H1 (cell line): ENCODE data around the gene ZNFX1. TPM values are rescaled to one million over a fixed set of nuclear protein-coding genes. Genes with fewer than 3 reads are reported as not detected.

Experiments used
- CTCF ChIA-PET: fragments of 300-600 bp; sonication (Branson Sonifier 250); formaldehyde crosslinking; loops from one replicate; lab custom pipeline; 2021; ENCODE audit not compliant: partially characterized antibody; lab: Charles Lee
- POLR2A ChIA-PET: fragments of 300-600 bp; sonication (Branson Sonifier 250); formaldehyde crosslinking; loops from one replicate; lab custom pipeline; 2021; ENCODE audit warnings: inconsistent platforms; ENCODE audit not compliant: partially characterized antibody; lab: Charles Lee
- DNase-seq, 2 experiments: peaks; one replicate each; pipeline versions ENCODE4 v3.0.0 to v3.0.0-alpha.2; 2010 to 2022; ENCODE audit warnings: low spot score in 2 of 2, low read depth in 1 of 2, mixed read lengths in 1 of 2
- FAIRE-seq: peaks from 2 replicates; lab custom pipeline; 2011; peaks lifted over from hg19 to GRCh38; lab: Jason Lieb, UNC
- H2AFZ ChIP-seq: 2 replicates; pipeline ENCODE4 v1.8.1; 2012; ENCODE audit warnings: low read length, inconsistent platforms
- H2AK5ac ChIP-seq: 2 replicates; pipeline ENCODE4 v1.6.1; 2013; ENCODE audit warnings: low read depth, low read length
- H2BK120ac ChIP-seq: replicated peaks from 2 replicates; pipeline ENCODE3; 2013; ENCODE audit warnings: low read depth, low read length, inconsistent platforms
- H2BK12ac ChIP-seq: 2 replicates; pipeline ENCODE4 v1.6.1; 2013; ENCODE audit warnings: low read depth, low read length
- H2BK15ac ChIP-seq: 2 replicates; pipeline ENCODE4 v1.6.1; 2013; ENCODE audit warnings: low read length
- H2BK20ac ChIP-seq: 2 replicates; pipeline ENCODE4 v1.6.1; 2013; ENCODE audit warnings: low read length
- H2BK5ac ChIP-seq: 2 replicates; pipeline ENCODE4 v1.6.1; 2013; ENCODE audit warnings: low read depth, low read length
- H3K14ac ChIP-seq: 2 replicates; pipeline ENCODE4 v1.6.1; 2013; ENCODE audit warnings: inconsistent platforms; ENCODE audit not compliant: insufficient read length
- H3K18ac ChIP-seq: 2 replicates; pipeline ENCODE4 v1.6.1; 2013; ENCODE audit warnings: low read length; ENCODE audit errors: extremely low read depth
- H3K23ac ChIP-seq: 2 replicates; pipeline ENCODE4 v1.6.1; 2013; ENCODE audit warnings: inconsistent platforms; ENCODE audit not compliant: insufficient read length
- H3K23me2 ChIP-seq: 2 replicates; pipeline ENCODE4 v1.6.1; 2013; ENCODE audit warnings: low read depth, low read length
- H3K27ac ChIP-seq: 2 replicates; pipeline ENCODE4 v1.6.1; 2011; ENCODE audit warnings: low read depth, low read length, inconsistent platforms
- H3K27me3 ChIP-seq, 4 experiments: replicated peaks in 1 of 4; 1 replicate in 1 of 4; 2 replicates in 3 of 4; pipeline versions ENCODE4 v1.6.1 to v1.8.1; 2011 to 2013; ENCODE audit warnings: low read length in 3 of 4, mild to moderate bottlenecking in 3 of 4, inconsistent platforms in 2 of 4, mixed read lengths in 2 of 4, moderate library complexity in 1 of 4; ENCODE audit not compliant: control insufficient read depth in 3 of 4, insufficient read depth in 3 of 4; ENCODE audit errors: extremely low read depth in 1 of 4
- H3K36me3 ChIP-seq, 4 experiments: 2 replicates each; pipeline versions ENCODE4 v1.6.1 to v1.8.1; 2011 to 2013; ENCODE audit warnings: mild to moderate bottlenecking in 4 of 4, low read length in 3 of 4, moderate library complexity in 2 of 4, control low read depth in 1 of 4, inconsistent platforms in 1 of 4; ENCODE audit not compliant: insufficient read depth in 4 of 4, control insufficient read depth in 2 of 4
- H3K4ac ChIP-seq: replicated peaks from 2 replicates; pipeline ENCODE3; 2013; ENCODE audit warnings: low read length, low read depth, mixed read lengths, inconsistent platforms; ENCODE audit not compliant: insufficient read length
- H3K4me1 ChIP-seq, 4 experiments: replicated peaks in 1 of 4; 1 replicate in 1 of 4; 2 replicates in 3 of 4; pipeline versions ENCODE4 v1.6.1 to v1.8.1; 2011 to 2013; ENCODE audit warnings: low read length in 3 of 4, inconsistent platforms in 2 of 4, mixed read lengths in 1 of 4; ENCODE audit not compliant: insufficient read depth in 4 of 4, control insufficient read depth in 3 of 4
- H3K4me2 ChIP-seq, 2 experiments: 2 replicates each; pipeline versions ENCODE4 v1.6.1 to v1.8.1; 2011 to 2013; ENCODE audit warnings: low read depth in 2 of 2, low read length in 2 of 2, control low read depth in 1 of 2, inconsistent platforms in 1 of 2, mild to moderate bottlenecking in 1 of 2; ENCODE audit not compliant: insufficient read depth in 1 of 2
- H3K4me3 ChIP-seq, 4 experiments: fragments of 200-600, 300-600 bp in 1 of 4; sonication (generic), shearing (Covaris generic), sonication (Bioruptor Twin) in 1 of 4; 2 replicates each; pipeline versions ENCODE4 v1.5.1 to v1.8.1; 2011 to 2016; ENCODE audit warnings: low read length in 4 of 4, low read depth in 3 of 4, control low read depth in 2 of 4, inconsistent platforms in 2 of 4, mild to moderate bottlenecking in 2 of 4, mixed read lengths in 1 of 4, moderate library complexity in 1 of 4; ENCODE audit not compliant: insufficient read depth in 2 of 4; ENCODE audit errors: extremely low read depth in 1 of 4
- H3K56ac ChIP-seq: replicated peaks from 2 replicates; pipeline ENCODE3; 2013; ENCODE audit warnings: low read depth, mild to moderate bottlenecking, mixed read lengths, low read length, inconsistent platforms; ENCODE audit not compliant: insufficient read length
- H3K79me1 ChIP-seq: 2 replicates; pipeline ENCODE4 v1.6.1; 2013; ENCODE audit warnings: low read depth, low read length, control low read depth
- H3K79me2 ChIP-seq, 2 experiments: 2 replicates each; pipeline versions ENCODE4 v1.6.1 to v1.8.1; 2012 to 2013; ENCODE audit warnings: low read length in 2 of 2, mild to moderate bottlenecking in 2 of 2, inconsistent platforms in 1 of 2; ENCODE audit not compliant: insufficient read depth in 2 of 2, control insufficient read depth in 1 of 2
- H3K9ac ChIP-seq, 4 experiments: replicated peaks in 1 of 4; 1 replicate in 1 of 4; 2 replicates in 3 of 4; pipeline versions ENCODE4 v1.6.1 to v1.8.1; 2011 to 2013; ENCODE audit warnings: low read depth in 3 of 4, low read length in 3 of 4, control low read depth in 2 of 4, mild to moderate bottlenecking in 2 of 4, moderate library complexity in 2 of 4, inconsistent platforms in 1 of 4; ENCODE audit errors: extremely low read depth in 1 of 4
- H3K9me3 ChIP-seq, 2 experiments: 2 replicates each; pipeline versions ENCODE4 v1.6.1 to v1.8.1; 2012 to 2013; ENCODE audit warnings: mild to moderate bottlenecking in 2 of 2, moderate library complexity in 2 of 2, control low read depth in 1 of 2, inconsistent platforms in 1 of 2, low read depth in 1 of 2, low read length in 1 of 2, mixed read lengths in 1 of 2; ENCODE audit not compliant: insufficient read depth in 2 of 2
- H4K20me1 ChIP-seq, 2 experiments: replicated peaks in 1 of 2; 2 replicates each; pipeline versions ENCODE3 to v1.8.1; 2011 to 2013; ENCODE audit warnings: inconsistent platforms in 2 of 2, low read length in 2 of 2, mild to moderate bottlenecking in 1 of 2; ENCODE audit not compliant: insufficient read depth in 2 of 2, control insufficient read depth in 1 of 2
- H4K5ac ChIP-seq: 2 replicates; pipeline ENCODE4 v1.6.1; 2013; ENCODE audit warnings: low read length, low read depth, mixed read lengths, inconsistent platforms; ENCODE audit not compliant: insufficient read length
- H4K8ac ChIP-seq: 2 replicates; pipeline ENCODE4 v1.8.0; 2013; ENCODE audit warnings: mild to moderate bottlenecking, moderate library complexity, low read length, inconsistent platforms; ENCODE audit not compliant: insufficient read depth; ENCODE audit errors: extremely low read depth
- H4K91ac ChIP-seq: replicated peaks from 2 replicates; pipeline ENCODE3; 2013; ENCODE audit warnings: low read length, mixed read lengths, inconsistent platforms; ENCODE audit not compliant: insufficient read length
- MAFK ChIP-seq: IDR thresholded peaks from 2 replicates; pipeline ENCODE4 v1.6.1; 2012; ENCODE audit warnings: low read depth, mild to moderate bottlenecking, improper control_type of control experiment, low read length
- TBP ChIP-seq: IDR thresholded peaks from 2 replicates; pipeline ENCODE4 v1.6.1; 2011; ENCODE audit warnings: low read depth, low read length, improper control_type of control experiment
- WGBS, 2 experiments: shearing (Covaris generic) in 1 of 2; methylation state at CpG; one replicate each; pipeline versions ENCODE4 v1.1.6 to v1.1.7; 2013 to 2015; ENCODE audit warnings: low lambda C conversion rate in 2 of 2, mixed read lengths in 2 of 2, inconsistent platforms in 1 of 2, low coverage in 1 of 2, missing lambda C conversion rate in 1 of 2; ENCODE audit not compliant: insufficient replicate concordance in 2 of 2, insufficient coverage in 1 of 2, insufficient read length in 1 of 2; ENCODE audit errors: extremely low coverage in 1 of 2, missing lambda C conversion rate in 1 of 2; 5-methylcytosine and 5-hydroxymethylcytosine counted together
- polyA plus RNA-seq, 7 experiments: library from polyadenylated mRNA; depleted of rRNA in 3 of 7; stranded (reverse) in 5 of 7; unstranded in 2 of 7; fragments of >200 nt in 5 of 7; fragments of 200-250 nt in 2 of 7; gene quantifications; 1 replicate in 5 of 7; 2 replicates in 1 of 7; 4 replicates in 1 of 7; pipeline versions ENCODE4 v1.2.1 to v1.2.3, GENCODE V29; 2011 to 2013; ENCODE audit warnings: missing spikeins in 2 of 7, mixed read lengths in 2 of 7
- total RNA-seq: library from RNA; stranded (reverse); fragmentation: NEBNext Ultra II Directional; extraction: Animal tissue kit (Norgen Biotek cat#: 25700); gene quantifications from 2 replicates; pipeline ENCODE4 v1.2.1, GENCODE V29; 2021

ZNFX1 gene
- total and polyA plus RNA-seq, 2 of the 8 experiments (the other 6 are each of a cell fraction or from before 2014, with no cell fraction given), result 3.1 to 11.3 TPM

- Histone ChIP-seq H2BK12ac (no peak overlapping the region), H3K4ac (no peak overlapping the region), H3K79me1 (peaks cover 3% of the 10 kb centered on the region; the same call in 1 of the 2 replicates), H3K14ac (no peak overlapping the region), H3K4me1 (no peaks in the 10 kb centered on the region), H3K23me2 (peaks cover 2% of the 10 kb centered on the region), H4K91ac (no peak overlapping the region), H2BK5ac (no peak overlapping the region), H2BK120ac (no peak overlapping the region), H4K8ac (no peak overlapping the region), H3K27ac (no peak overlapping the region), H3K9me3 (no peaks in the 10 kb centered on the region), H2AFZ (no peak overlapping the region), H3K23ac (no peak overlapping the region), H3K9ac (no peak overlapping the region), H3K56ac (no peak overlapping the region), H3K36me3 (peaks cover 6 to 47% (median 31%) of the 10 kb centered on the region in 4 experiments; a peak in 7 of 8 replicates), H4K5ac (no peak overlapping the region), H4K20me1 (peaks cover 0 to 5% of the 10 kb centered on the region in 2 experiments), H3K18ac (no peak overlapping the region), H3K4me2 (no peak overlapping the region), H3K27me3 (no peaks in the 10 kb centered on the region), H2BK20ac (no peak overlapping the region), H2BK15ac (no peak overlapping the region), H3K4me3 (no peak overlapping the region), H2AK5ac (no peak overlapping the region), H3K79me2 (peaks cover 7 to 52% of the 10 kb centered on the region in 2 experiments)
- 92% methylated on average over 8 of the region's 8 CpGs; no CpG with 5 or more reads in 1 of the 2 experiments for WGBS, 2 experiments
- POLR2A ChIA-PET, result interaction anchor here (1.2 to 13.0 kb wide), 3 partner anchors 6 to 15 kb away, joined by 4 to 114 read pairs (median 6); partner anchors contain the start of gene ZNFX1
- FAIRE-seq (no peak), DNase-seq (no peak)
- TF ChIP-seq TBP (no peak), MAFK (peak; percentile 93)
- CTCF ChIA-PET, result interaction anchor here (1.0 to 1.1 kb wide), 2 partner anchors 9 to 27 kb away, joined by 3 to 4 read pairs; no protein-coding TSS in a partner anchor
Measured at GRCh38 chr20:49273696-49274277, 4.1 kb downstream of the ZNFX1 start.
